Uterus (tissue), 4 donors: Measurements from ENCODE around the gene RIPOR3. TPM values are rescaled to one million over a fixed set of nuclear protein-coding genes. Genes with fewer than 3 reads are reported as not detected.

ENCODE experiments used
- DNase-seq, 2 donors: peaks; one replicate each; pipeline ENCODE4 v3.0.0-alpha.2; 2019 to 2020
- H3K27ac ChIP-seq, 2 donors: fragments of 200-600 bp; sonication (generic); 1 replicate in 1 of 2; 2 replicates in 1 of 2; pipeline ENCODE4 v1.5.1; 2016 to 2018
- H3K27me3 ChIP-seq, 2 donors: fragments of 200-600 bp; sonication (generic); one replicate each; pipeline ENCODE4 v1.5.1; 2018 to 2019; ENCODE audit warnings: control low read depth in 1 of 2
- H3K36me3 ChIP-seq, 2 donors: fragments of 200-600 bp; sonication (generic); one replicate each; pipeline ENCODE4 v1.5.1; 2019; ENCODE audit warnings: control low read depth in 1 of 2
- H3K4me1 ChIP-seq, 2 donors: fragments of 200-600 bp; sonication (generic); one replicate each; pipeline ENCODE4 v1.5.1; 2018 to 2019; ENCODE audit warnings: control low read depth in 1 of 2
- H3K4me3 ChIP-seq, 2 donors: fragments of 200-600 bp; sonication (generic); 1 replicate in 1 of 2; 2 replicates in 1 of 2; pipeline ENCODE4 v1.5.1; 2018 to 2019; ENCODE audit warnings: mild to moderate bottlenecking in 1 of 2
- H3K9me3 ChIP-seq, 2 donors: fragments of 200-600 bp; sonication (generic); one replicate each; pipeline ENCODE4 v1.5.1; 2019; ENCODE audit warnings: control low read depth in 1 of 2
- POLR2A ChIP-seq, 2 donors: fragments of 450-650 bp; IDR thresholded peaks; one replicate each; pipeline ENCODE4 v1.6.1; 2016; ENCODE audit warnings: antibody characterized with exemption in 2 of 2, mild to moderate bottlenecking in 1 of 2, moderate library complexity in 1 of 2
- intact Hi-C: fragments of 100-400 bp; cut with DNase I; formaldehyde crosslinking; loops from one replicate; pipeline ENCODE4 v1.15.1; 2023; ENCODE audit warnings: low total_unique reads
- total RNA-seq, 4 donors: library from RNA; depleted of rRNA in 3 of 4; stranded (reverse); fragments of >200 nt in 3 of 4; gene quantifications; one replicate each; pipeline versions ENCODE4 v1.1.0 to v1.2.4, GENCODE V29; 2014 to 2023
- TF ChIP-seq, protein P1 (sequence below), 4 experiments: fragments of 200-600 bp in 2 of 4; fragments of 450-650 bp in 2 of 4; sonication (generic) in 2 of 4; IDR thresholded peaks; one replicate each; pipeline ENCODE4 v1.5.1; 2016 to 2019; ENCODE audit warnings: antibody characterized with exemption in 4 of 4, mild to moderate bottlenecking in 2 of 4, moderate library complexity in 1 of 4
- donor health status: DM: yes; HTN: yes; CAD: no.

Gene RIPOR3
- total RNA-seq, 4 donors from 2014 or later, result 9.1 to 85.4 (median 17.8) TPM

DNA sequence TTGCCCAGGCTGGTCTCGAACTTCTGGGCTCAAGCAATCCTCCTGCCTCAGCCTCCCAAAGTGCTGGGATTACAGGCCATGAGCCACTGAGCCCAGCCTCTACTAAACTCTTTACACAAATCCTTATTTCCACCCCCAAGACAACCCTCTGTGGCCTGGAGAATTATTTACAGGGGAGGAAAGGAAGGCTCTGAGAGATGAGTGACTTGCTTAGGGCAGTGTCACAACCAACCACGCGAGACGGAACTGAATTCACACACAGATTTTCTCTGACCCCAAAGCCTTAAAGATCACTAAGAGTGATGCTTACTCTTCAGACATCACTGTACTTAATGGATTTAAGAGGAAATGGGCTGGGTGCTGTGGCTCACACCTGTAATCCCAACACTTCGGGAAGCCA is 86.2 kb downstream of the RIPOR3 start:
- no peaks in the 10 kb centered on the region for H3K36me3 ChIP-seq
- intact Hi-C loops, result no loop called here

DNA sequence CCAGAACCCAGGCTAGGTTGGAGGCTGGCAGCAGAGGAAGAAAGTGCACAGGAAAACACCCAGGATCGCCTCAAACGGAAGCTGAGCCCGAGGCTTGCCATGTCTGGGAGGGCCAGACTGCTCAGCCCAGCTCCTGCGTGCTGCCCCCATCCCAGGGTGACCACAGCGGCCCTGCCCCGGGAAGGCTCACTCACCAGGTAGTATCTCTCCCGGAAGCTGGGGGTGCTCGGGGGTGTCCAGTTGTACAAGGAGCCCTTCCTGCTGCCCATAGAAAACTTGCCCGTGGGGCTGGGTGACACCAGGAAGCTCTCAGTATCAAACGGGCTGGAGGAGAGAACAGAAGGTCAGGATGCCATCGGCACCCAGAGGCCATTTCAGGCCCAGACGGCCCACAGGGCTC is 86.9 kb downstream of the RIPOR3 start:
- Histone ChIP-seq H3K9me3 (no peaks in the 10 kb centered on the region), H3K27me3 (no peaks in the 10 kb centered on the region), H3K4me1 (no peaks in the 10 kb centered on the region), H3K36me3 (no peaks in the 10 kb centered on the region), H3K27ac (no peak overlapping the region), H3K4me3 (no peak overlapping the region)
- intact Hi-C loops, result no loop called here
- no peak for TF ChIP-seq POLR2A (IDR thresholded peaks at IDR 0.05)
- TF ChIP-seq, protein P1, sequence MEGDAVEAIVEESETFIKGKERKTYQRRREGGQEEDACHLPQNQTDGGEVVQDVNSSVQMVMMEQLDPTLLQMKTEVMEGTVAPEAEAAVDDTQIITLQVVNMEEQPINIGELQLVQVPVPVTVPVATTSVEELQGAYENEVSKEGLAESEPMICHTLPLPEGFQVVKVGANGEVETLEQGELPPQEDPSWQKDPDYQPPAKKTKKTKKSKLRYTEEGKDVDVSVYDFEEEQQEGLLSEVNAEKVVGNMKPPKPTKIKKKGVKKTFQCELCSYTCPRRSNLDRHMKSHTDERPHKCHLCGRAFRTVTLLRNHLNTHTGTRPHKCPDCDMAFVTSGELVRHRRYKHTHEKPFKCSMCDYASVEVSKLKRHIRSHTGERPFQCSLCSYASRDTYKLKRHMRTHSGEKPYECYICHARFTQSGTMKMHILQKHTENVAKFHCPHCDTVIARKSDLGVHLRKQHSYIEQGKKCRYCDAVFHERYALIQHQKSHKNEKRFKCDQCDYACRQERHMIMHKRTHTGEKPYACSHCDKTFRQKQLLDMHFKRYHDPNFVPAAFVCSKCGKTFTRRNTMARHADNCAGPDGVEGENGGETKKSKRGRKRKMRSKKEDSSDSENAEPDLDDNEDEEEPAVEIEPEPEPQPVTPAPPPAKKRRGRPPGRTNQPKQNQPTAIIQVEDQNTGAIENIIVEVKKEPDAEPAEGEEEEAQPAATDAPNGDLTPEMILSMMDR (IDR thresholded peaks at IDR 0.05), result no peak
- DNase-seq, result no peak

More for the DNA sequence above, 86.2 kb downstream of the RIPOR3 start:
- Histone ChIP-seq H3K27ac (no peak overlapping the region), H3K4me1 (no peaks in the 10 kb centered on the region), H3K4me3 (no peak overlapping the region), H3K9me3 (no peaks in the 10 kb centered on the region), H3K27me3 (no peaks in the 10 kb centered on the region)
- TF ChIP-seq, protein P1 (IDR thresholded peaks at IDR 0.05), result no peak
- TF ChIP-seq POLR2A (IDR thresholded peaks at IDR 0.05), result no peak
- DNase-seq, result no peak

DNA sequence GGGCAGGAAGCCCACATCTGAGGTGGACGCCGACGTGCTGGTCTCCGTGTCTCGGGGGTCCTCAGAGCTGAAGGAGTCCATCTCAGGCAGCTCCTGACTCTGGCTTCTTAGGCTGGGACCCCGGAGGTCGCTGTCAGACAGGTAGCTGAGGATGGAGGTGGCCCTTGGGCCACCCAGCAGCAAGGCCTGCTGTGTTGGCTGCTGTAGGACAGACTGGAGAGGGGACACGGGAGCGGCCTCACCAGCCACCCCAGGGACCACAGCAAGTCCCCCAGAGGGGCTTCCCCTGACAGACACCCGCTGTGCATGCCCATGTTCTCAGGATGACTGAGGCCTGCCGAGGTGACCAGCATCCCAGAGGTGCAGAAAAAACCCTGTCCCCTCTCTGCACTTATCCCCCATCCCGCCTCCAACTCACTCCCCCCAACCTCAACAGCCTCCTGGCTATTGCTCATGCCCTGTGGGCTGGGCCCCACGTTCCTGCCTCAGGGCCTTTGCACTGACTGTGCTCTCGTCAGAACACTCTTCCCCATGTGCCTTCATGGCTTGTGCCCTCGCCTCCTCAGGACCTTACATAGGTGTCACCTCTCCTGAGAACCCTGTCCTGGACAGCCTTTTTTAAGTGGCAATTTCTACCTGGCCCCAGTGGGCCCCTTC is 88.8 kb downstream of the RIPOR3 start:
- intact Hi-C loops, result no loop called here
- Histone ChIP-seq H3K4me1 (no peaks in the 10 kb centered on the region), H3K27me3 (no peaks in the 10 kb centered on the region), H3K4me3 (no peak overlapping the region), H3K36me3 (no peaks in the 10 kb centered on the region), H3K9me3 (no peaks in the 10 kb centered on the region), H3K27ac (no peak overlapping the region)
- TF ChIP-seq, protein P1 (IDR thresholded peaks at IDR 0.05), result no peak
- TF ChIP-seq POLR2A (IDR thresholded peaks at IDR 0.05), result no peak
- DNase-seq, result no peak

- no peak for TF ChIP-seq POLR2A (IDR thresholded peaks at IDR 0.05)
- TF ChIP-seq, protein P1 (IDR thresholded peaks at IDR 0.05), result no peak
- Histone ChIP-seq H3K27ac (no peak overlapping the region), H3K36me3 (no peaks in the 10 kb centered on the region), H3K9me3 (no peaks in the 10 kb centered on the region), H3K4me3 (no peak overlapping the region), H3K4me1 (no peaks in the 10 kb centered on the region), H3K27me3 (no peaks in the 10 kb centered on the region)
- no peak for DNase-seq
- intact Hi-C loops, result no loop called here
Measured at GRCh38 chr20:50601511-50602431, 89.6 kb downstream of the RIPOR3 start.
